BLaER1 treated with 17β-estradiol and CSF1 and Interleukin-3, amounts not matched to agents 10 nM and 100 nM (cell line): ENCODE results near the gene KIR3DL1.
"Not testable (repeated sequence)": the region's sequence is repeated elsewhere in the genome, so short reads cannot be mapped to it uniquely, and the experiment has no call there.

Experiments used
- H3K27ac ChIP-seq, 11 experiments: shearing (Covaris generic); formaldehyde crosslinking; 2 replicates each; pipeline ENCODE4 v1.8.1; 2022
- H3K27me3 ChIP-seq, 11 experiments: shearing (Covaris generic); formaldehyde crosslinking; 2 replicates each; pipeline ENCODE4 v1.8.1; 2022
- H3K36me3 ChIP-seq, 11 experiments: shearing (Covaris generic); formaldehyde crosslinking; 2 replicates each; pipeline ENCODE4 v1.8.1; 2022
- H3K4me1 ChIP-seq, 10 experiments: shearing (Covaris generic); formaldehyde crosslinking; 2 replicates each; pipeline ENCODE4 v1.8.1; 2022
- H3K4me2 ChIP-seq, 11 experiments: shearing (Covaris generic); formaldehyde crosslinking; 2 replicates each; pipeline ENCODE4 v1.8.1; 2022
- H3K4me3 ChIP-seq, 10 experiments: shearing (Covaris generic); formaldehyde crosslinking; 2 replicates each; pipeline ENCODE4 v1.8.1; 2022
- H3K9ac ChIP-seq, 11 experiments: shearing (Covaris generic); formaldehyde crosslinking; 2 replicates each; pipeline ENCODE4 v1.8.1; 2022
- H3K9me3 ChIP-seq, 11 experiments: shearing (Covaris generic); formaldehyde crosslinking; replicated peaks in 1 of 11; 2 replicates each; pipeline ENCODE4 v1.8.1; 2022
- H4K20me1 ChIP-seq, 11 experiments: shearing (Covaris generic); formaldehyde crosslinking; 2 replicates each; pipeline ENCODE4 v1.8.1; 2022
- Cebpa-rat ChIP-seq, 11 experiments: shearing (Covaris generic); IDR thresholded peaks; 2 replicates each; pipeline ENCODE4 v1.8.1; 2022

KIR3DL1 gene

GRCh38 chr19:54851353-54851752 lies 35.1 kb downstream of the KIR3DL1 start:
- H3K4me2 ChIP-seq, result peak overlapping the region; percentile 31 to 67 (median 48); a peak in 19 of 22 replicates
- no peak for TF ChIP-seq Cebpa-rat (IDR thresholded peaks at IDR 0.05)
- peak overlapping the region in 2 of 11 experiments; percentile 12 to 17; a peak in 2 of 22 replicates for H3K27ac ChIP-seq

GRCh38 chr19:54855241-54855640 lies 39.0 kb downstream of the KIR3DL1 start:
- H3K9me3 ChIP-seq, H3K9ac ChIP-seq, H4K20me1 ChIP-seq, H3K36me3 ChIP-seq, H3K27ac ChIP-seq, H3K4me3 ChIP-seq, H3K27me3 ChIP-seq, H3K4me2 ChIP-seq: not testable (repeated sequence)
- H3K4me1 ChIP-seq, result peaks cover 16 to 22% (median 19%) of the 10 kb centered on the region in 10 experiments

More at GRCh38 chr19:54851353-54851752, 35.1 kb downstream of the KIR3DL1 start:
- no peaks in the 10 kb centered on the region for H3K27me3 ChIP-seq
- H4K20me1 ChIP-seq, result no peaks in the 10 kb centered on the region
- peaks cover 8 to 23% (median 18%) of the 10 kb centered on the region in 10 experiments for H3K4me1 ChIP-seq
- H3K36me3 ChIP-seq, result no peaks in the 10 kb centered on the region
- H3K9ac ChIP-seq, result no peak overlapping the region
- H3K4me3 ChIP-seq, result no peak overlapping the region
- H3K9me3 ChIP-seq, result peaks cover 7 to 17% (median 11%) of the 10 kb centered on the region in 11 experiments; a peak in 19 of 22 replicates

- not testable (repeated sequence) for H3K27me3 ChIP-seq, H4K20me1 ChIP-seq, H3K9ac ChIP-seq, H3K4me3 ChIP-seq, H3K27ac ChIP-seq, H3K36me3 ChIP-seq, H3K4me2 ChIP-seq, H3K9me3 ChIP-seq
- H3K4me1 ChIP-seq, result peaks cover 0 to 14% (median 2%) of the 10 kb centered on the region in 10 experiments; a peak in 6 of 20 replicates
These were observed 42.2 kb downstream of the KIR3DL1 start for GRCh38 chr19:54858476-54858875.

- H3K9ac ChIP-seq, H3K9me3 ChIP-seq, H3K4me3 ChIP-seq, H3K27me3 ChIP-seq, H3K36me3 ChIP-seq, H4K20me1 ChIP-seq, H3K27ac ChIP-seq: not testable (repeated sequence)
- Histone ChIP-seq H3K4me1 (peaks cover 0 to 14% (median 2%) of the 10 kb centered on the region in 10 experiments; a peak in 6 of 20 replicates), H3K4me2 (peak overlapping the region in 3 of 11 experiments; percentile 13 to 42 (median 29); a peak in 3 of 22 replicates)
These were observed 43.2 kb downstream of the KIR3DL1 start for GRCh38 chr19:54859421-54859820.

GRCh38 chr19:54863459-54863858 lies 47.2 kb downstream of the KIR3DL1 start:
- Histone ChIP-seq H3K27me3 (peaks cover 0 to 37% (median 0%) of the 10 kb centered on the region in 11 experiments; a peak in 5 of 22 replicates), H3K9me3 (peaks cover 0 to 30% (median 9%) of the 10 kb centered on the region in 11 experiments; a peak in 13 of 22 replicates), H3K4me1 (peaks cover 11 to 30% (median 17%) of the 10 kb centered on the region in 10 experiments; a peak in 18 of 20 replicates)
- not testable (repeated sequence) for H4K20me1 ChIP-seq, H3K27ac ChIP-seq, H3K4me2 ChIP-seq, H3K36me3 ChIP-seq, H3K4me3 ChIP-seq, H3K9ac ChIP-seq

- Histone ChIP-seq H4K20me1 (no peaks in the 10 kb centered on the region), H3K4me1 (peaks cover 32 to 42% (median 41%) of the 10 kb centered on the region in 10 experiments), H3K9ac (no peak overlapping the region), H3K4me2 (peak overlapping the region in 3 of 11 experiments; percentile 26 to 33 (median 32); a peak in 5 of 22 replicates), H3K9me3 (peaks cover 0 to 10% (median 2%) of the 10 kb centered on the region in 11 experiments; a peak in 6 of 22 replicates), H3K36me3 (no peaks in the 10 kb centered on the region), H3K27ac (no peak overlapping the region), H3K4me3 (no peak overlapping the region), H3K27me3 (peaks cover 0 to 52% (median 0%) of the 10 kb centered on the region in 11 experiments; a peak in 4 of 22 replicates)
- TF ChIP-seq Cebpa-rat (IDR thresholded peaks at IDR 0.05), result no peak
These were observed 55.4 kb downstream of the KIR3DL1 start for GRCh38 chr19:54871696-54872095.

- Histone ChIP-seq H3K27ac (peak within 1 kb of the TSS in 4 of 11 experiments; percentile 16 to 60 (median 26); a peak in 6 of 22 replicates), H3K36me3 (no peaks in the 10 kb centered on the region), H3K4me2 (peak within 1 kb of the TSS; percentile 72 to 90 (median 83)), H3K9ac (0 out of 22 replicates have a peak within 1 kb of the TSS, but pooled peaks of 1 of the 11 experiments have one; percentile 7), H3K4me3 (no peak within 1 kb of the TSS), H3K9me3 (peaks cover 0 to 10% (median 0%) of the 10 kb centered on the region in 11 experiments; a peak in 4 of 22 replicates), H4K20me1 (no peaks in the 10 kb centered on the region), H3K4me1 (peaks cover 32 to 60% (median 44%) of the 10 kb centered on the region in 10 experiments), H3K27me3 (peaks cover 0 to 35% (median 0%) of the 10 kb centered on the region in 11 experiments; a peak in 4 of 22 replicates)
- no peak for TF ChIP-seq Cebpa-rat (IDR thresholded peaks at IDR 0.05)
These were observed 57.7 kb downstream of the KIR3DL1 start, which contains the start of gene FCAR for GRCh38 chr19:54873990-54874389. Gene FCAR, plus strand, starts transcription at chr19:54874235. Its CDS starts 55 bp downstream, at chr19:54874290.

- H3K4me1 ChIP-seq, result peaks cover 32 to 60% (median 44%) of the 10 kb centered on the region in 10 experiments
- H3K36me3 ChIP-seq, result no peaks in the 10 kb centered on the region
- TF ChIP-seq Cebpa-rat (IDR thresholded peaks at IDR 0.05), result no peak
- peak overlapping the region in 1 of 11 experiments; percentile 7; a peak in 1 of 22 replicates for H3K9ac ChIP-seq
- peak overlapping the region; percentile 72 to 90 (median 83) for H3K4me2 ChIP-seq
- H3K27me3 ChIP-seq, result peaks cover 0 to 32% (median 0%) of the 10 kb centered on the region in 11 experiments; a peak in 4 of 22 replicates
- no peaks in the 10 kb centered on the region for H4K20me1 ChIP-seq
- no peak overlapping the region for H3K4me3 ChIP-seq
- H3K27ac ChIP-seq, result peak overlapping the region in 3 of 11 experiments; percentile 16 to 60 (median 32); a peak in 4 of 22 replicates
- no peaks in the 10 kb centered on the region for H3K9me3 ChIP-seq
These were observed 59.2 kb downstream of the KIR3DL1 start for GRCh38 chr19:54875506-54875905.

- Histone ChIP-seq H3K4me1 (peaks cover 40 to 66% (median 53%) of the 10 kb centered on the region in 10 experiments), H3K36me3 (no peaks in the 10 kb centered on the region), H3K4me3 (no peak overlapping the region), H3K9me3 (no peaks in the 10 kb centered on the region), H3K27ac (no peak overlapping the region), H3K27me3 (peaks cover 0 to 31% (median 0%) of the 10 kb centered on the region in 11 experiments; a peak in 4 of 22 replicates), H3K9ac (no peak overlapping the region), H4K20me1 (no peaks in the 10 kb centered on the region), H3K4me2 (peak overlapping the region; percentile 24 to 90 (median 83); a peak in 17 of 22 replicates)
- no peak for TF ChIP-seq Cebpa-rat (IDR thresholded peaks at IDR 0.05)
These were observed 61.2 kb downstream of the KIR3DL1 start for GRCh38 chr19:54877471-54877870.
